Panc1 (cell line): Measurements from ENCODE around the gene TIMMDC1. TPM values are rescaled to one million over a fixed set of nuclear protein-coding genes. Genes with fewer than 3 reads are reported as not detected.

Experiments used
- ATAC-seq: fragments of 200-7000 bp; cut with Tn5 transposase; 2 replicates; pipeline ENCODE4 v1.9.1; 2020; ENCODE audit warnings: mild to moderate bottlenecking, moderate library complexity
- BruUV-seq: library from RNA; stranded (reverse); fragments of 400-500 nt; replicated peaks from 2 replicates; lab custom pipeline; 2021; lab: Mats Ljungman, UMichigan
- CTCF ChIA-PET: fragments of 300-600 bp; sonication (Branson Sonifier 250); formaldehyde crosslinking; loops from one replicate; lab custom pipeline; 2022; ENCODE audit warnings: antibody characterized with exemption; lab: Charles Lee
- POLR2A ChIA-PET: fragments of 300-600 bp; sonication (Branson Sonifier 250); formaldehyde crosslinking; loops from one replicate; lab custom pipeline; 2022; ENCODE audit warnings: antibody characterized with exemption; lab: Charles Lee
- DNase-seq: peaks from one replicate; pipeline ENCODE4 v3.0.0-alpha.2; 2010; ENCODE audit warnings: low read depth, low spot score
- H3K27ac ChIP-seq: 2 replicates; pipeline ENCODE4 v1.5.1; 2011; ENCODE audit warnings: mild to moderate bottlenecking, low read length, inconsistent platforms
- H3K27me3 ChIP-seq: fragments of 200-500 bp; sonication (Bioruptor generic); 2 replicates; pipeline ENCODE4 v1.6.0; 2014; ENCODE audit warnings: low read length, inconsistent platforms; ENCODE audit not compliant: control insufficient read depth, insufficient read depth
- H3K36me3 ChIP-seq: fragments of 200-500 bp; sonication (Bioruptor generic); 2 replicates; pipeline ENCODE4 v1.5.1; 2014; ENCODE audit warnings: inconsistent platforms, mild to moderate bottlenecking, low read length, moderate library complexity; ENCODE audit not compliant: control insufficient read depth, insufficient read depth
- H3K4me1 ChIP-seq: 2 replicates; pipeline ENCODE4 v1.5.1; 2011; ENCODE audit warnings: inconsistent platforms, mild to moderate bottlenecking, low read length, moderate library complexity; ENCODE audit not compliant: control insufficient read depth, insufficient read depth
- H3K4me3 ChIP-seq, 2 experiments: 2 replicates each; pipeline ENCODE4 v1.5.1; 2011 to 2012; ENCODE audit warnings: low read depth in 2 of 2, low read length in 2 of 2, mild to moderate bottlenecking in 2 of 2, inconsistent platforms in 1 of 2, moderate library complexity in 1 of 2
- H3K9me3 ChIP-seq: fragments of 200-500 bp; sonication (Bioruptor generic); 2 replicates; pipeline ENCODE4 v1.5.1; 2014; ENCODE audit warnings: low read depth, mild to moderate bottlenecking, inconsistent platforms, low read length, moderate library complexity; ENCODE audit not compliant: control insufficient read depth, insufficient read depth
- POLR2AphosphoS5 ChIP-seq: IDR thresholded peaks from 2 replicates; pipeline ENCODE4 v1.6.1; 2012; ENCODE audit warnings: mild to moderate bottlenecking, low read depth, low read length, moderate library complexity
- REST ChIP-seq, 2 experiments: IDR thresholded peaks; 2 replicates each; pipeline ENCODE4 v1.6.1; 2011 to 2012; ENCODE audit warnings: low read depth in 2 of 2, control low read depth in 1 of 2, low read length in 1 of 2, mild to moderate bottlenecking in 1 of 2, moderate library complexity in 1 of 2; ENCODE audit not compliant: insufficient read depth in 1 of 2
- SIN3A ChIP-seq: IDR thresholded peaks from 2 replicates; pipeline ENCODE4 v1.6.1; 2012; ENCODE audit warnings: low read depth, mild to moderate bottlenecking, low read length, moderate library complexity, borderline replicate concordance; ENCODE audit not compliant: insufficient read depth
- TCF7L2 ChIP-seq: IDR thresholded peaks from 2 replicates; pipeline ENCODE4 v1.6.1; 2011; ENCODE audit warnings: mild to moderate bottlenecking, low read depth, low read length, inconsistent platforms
- in situ Hi-C: cut with HindIII; loops from 2 replicates; pipeline ENCODE4 v1.10.0; 2016; ENCODE audit warnings: low sequenced_read_pairs, low pct_unique_long_range_greater_than_20kb
- intact Hi-C: fragments of 100-400 bp; cut with micrococcal nuclease; formaldehyde crosslinking; loops from one replicate; pipeline ENCODE4 v1.10.0; 2022; ENCODE audit not compliant: unreplicated experiment
- total RNA-seq: library from RNA; stranded (reverse); gene quantifications from one replicate; pipeline ENCODE4 v1.2.1, GENCODE V29; 2021; ENCODE audit not compliant: unreplicated experiment
- TF ChIP-seq, protein P1 (sequence below): fragments of 450-650 bp; IDR thresholded peaks from 2 replicates; pipeline ENCODE4 v1.5.1; 2017; ENCODE audit warnings: mild to moderate bottlenecking

TIMMDC1 gene
- total RNA-seq, 1 experiment from 2014 or later = 170 TPM

DNA sequence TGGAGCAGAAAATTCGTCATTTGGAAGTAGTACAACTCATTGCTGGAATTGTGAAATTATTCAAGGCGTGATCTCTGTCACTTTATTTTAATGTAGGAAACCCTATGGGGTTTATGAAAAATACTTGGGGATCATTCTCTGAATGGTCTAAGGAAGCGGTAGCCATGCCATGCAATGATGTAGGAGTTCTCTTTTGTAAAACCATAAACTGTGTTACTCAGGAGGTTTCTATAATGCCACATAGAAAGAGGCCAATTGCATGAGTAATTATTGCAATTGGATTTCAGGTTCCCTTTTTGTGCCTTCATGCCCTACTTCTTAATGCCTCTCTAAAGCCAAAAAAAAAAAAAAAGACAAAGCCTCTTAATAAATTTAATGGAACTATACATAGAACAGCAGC lies 5.5 kb upstream of the TIMMDC1 start:
- BruUV-seq = no TSS peak
- H3K27me3 ChIP-seq = no peaks in the 10 kb centered on the region
- H3K4me3 ChIP-seq = no peak overlapping the region
- intact Hi-C loops = loop anchor here (10.0 kb wide), 1 partner anchor 192 kb away; no protein-coding TSS in a partner anchor
- TF ChIP-seq POLR2AphosphoS5 = no peak
- TF ChIP-seq REST (IDR thresholded peaks at IDR 0.05; ENCODE audit: insufficient read depth in 1 of 2, low read depth in 2 of 2, low read length in 1 of 2) = no peak
- no peak for TF ChIP-seq SIN3A
- TF ChIP-seq, protein P1, sequence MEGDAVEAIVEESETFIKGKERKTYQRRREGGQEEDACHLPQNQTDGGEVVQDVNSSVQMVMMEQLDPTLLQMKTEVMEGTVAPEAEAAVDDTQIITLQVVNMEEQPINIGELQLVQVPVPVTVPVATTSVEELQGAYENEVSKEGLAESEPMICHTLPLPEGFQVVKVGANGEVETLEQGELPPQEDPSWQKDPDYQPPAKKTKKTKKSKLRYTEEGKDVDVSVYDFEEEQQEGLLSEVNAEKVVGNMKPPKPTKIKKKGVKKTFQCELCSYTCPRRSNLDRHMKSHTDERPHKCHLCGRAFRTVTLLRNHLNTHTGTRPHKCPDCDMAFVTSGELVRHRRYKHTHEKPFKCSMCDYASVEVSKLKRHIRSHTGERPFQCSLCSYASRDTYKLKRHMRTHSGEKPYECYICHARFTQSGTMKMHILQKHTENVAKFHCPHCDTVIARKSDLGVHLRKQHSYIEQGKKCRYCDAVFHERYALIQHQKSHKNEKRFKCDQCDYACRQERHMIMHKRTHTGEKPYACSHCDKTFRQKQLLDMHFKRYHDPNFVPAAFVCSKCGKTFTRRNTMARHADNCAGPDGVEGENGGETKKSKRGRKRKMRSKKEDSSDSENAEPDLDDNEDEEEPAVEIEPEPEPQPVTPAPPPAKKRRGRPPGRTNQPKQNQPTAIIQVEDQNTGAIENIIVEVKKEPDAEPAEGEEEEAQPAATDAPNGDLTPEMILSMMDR = no peak
- TF ChIP-seq TCF7L2 = no peak
- H3K9me3 ChIP-seq = no peaks in the 10 kb centered on the region
- POLR2A ChIA-PET = no interaction called here
- DNase-seq = no peak
- H3K27ac ChIP-seq = no peak overlapping the region
- CTCF ChIA-PET = no interaction called here
- no peak for ATAC-seq
- in situ Hi-C loops = no loop called here
- no peaks in the 10 kb centered on the region; the same call in 1 of the 2 replicates for H3K4me1 ChIP-seq
- H3K36me3 ChIP-seq = no peaks in the 10 kb centered on the region

GRCh38 chr3:119494597-119494996 lies 3.8 kb upstream of the TIMMDC1 start:
- ChIA-PET CTCF (no interaction called here), POLR2A (no interaction called here)
- no TSS peak for BruUV-seq
- Histone ChIP-seq H3K36me3 (no peaks in the 10 kb centered on the region), H3K4me1 (no peaks in the 10 kb centered on the region; the same call in 1 of the 2 replicates), H3K9me3 (no peaks in the 10 kb centered on the region), H3K27me3 (no peaks in the 10 kb centered on the region), H3K4me3 (no peak overlapping the region), H3K27ac (no peak overlapping the region)
- intact Hi-C loops (loop anchor here (10.0 kb wide), 1 partner anchor 190 kb away; no protein-coding TSS in a partner anchor), in situ Hi-C loops (no loop called here)
- no peak for ATAC-seq
- no peak for TF ChIP-seq POLR2AphosphoS5
- TF ChIP-seq, protein P1 = no peak
- TF ChIP-seq TCF7L2 = no peak
- TF ChIP-seq REST (IDR thresholded peaks at IDR 0.05; ENCODE audit: insufficient read depth in 1 of 2, low read depth in 2 of 2, low read length in 1 of 2) = no peak
- no peak for TF ChIP-seq SIN3A
- DNase-seq = no peak
